Adrenal gland (tissue), 12 donors: ENCODE measurements around the gene SYTL3. TPM values are rescaled to one million over a fixed set of nuclear protein-coding genes. Genes with fewer than 3 reads are reported as not detected.
"Not testable (repeated sequence)": the region's sequence is repeated elsewhere in the genome, so short reads cannot be mapped to it uniquely, and the experiment has no call there.

Source experiments
- DNase-seq, 7 donors: peaks; one replicate each; pipeline ENCODE4 v3.0.0-alpha.2; 2019 to 2020
- H3K27ac ChIP-seq, 5 donors: fragments of 200-600 bp; sonication (generic) in 4 of 5; 1 replicate in 3 of 5; 2 replicates in 2 of 5; pipeline versions ENCODE4 v1.5.1 to v1.8.0; 2016 to 2020; ENCODE audit warnings: mild to moderate bottlenecking in 1 of 5
- H3K27me3 ChIP-seq: fragments of 200-600 bp; 2 replicates; pipeline ENCODE4 v1.8.0; 2021
- H3K36me3 ChIP-seq, 2 donors: fragments of 200-600 bp; replicated peaks in 1 of 2; 1 replicate in 1 of 2; 2 replicates in 1 of 2; pipeline versions ENCODE4 v1.5.1 to v1.8.0; 2018 to 2022
- H3K4me1 ChIP-seq, 2 donors: fragments of 200-600 bp; replicated peaks in 1 of 2; 1 replicate in 1 of 2; 2 replicates in 1 of 2; pipeline versions ENCODE4 v1.5.1 to v1.8.0; 2018 to 2021
- H3K4me3 ChIP-seq, 4 donors: fragments of 200-600 bp; sonication (generic) in 3 of 4; one replicate each; pipeline ENCODE4 v1.5.1; 2016 to 2018
- H3K9me3 ChIP-seq, 3 donors: fragments of 200-600 bp; sonication (generic) in 1 of 3; replicated peaks in 1 of 3; 1 replicate in 2 of 3; 2 replicates in 1 of 3; pipeline versions ENCODE4 v1.5.1 to v1.8.0; 2016 to 2021
- POLR2A ChIP-seq, 2 donors: fragments of 450-650 bp; IDR thresholded peaks; one replicate each; pipeline ENCODE4 v1.6.1; 2017; ENCODE audit warnings: antibody characterized with exemption in 2 of 2, mild to moderate bottlenecking in 2 of 2, moderate library complexity in 1 of 2
- WGBS, 4 donors: extraction: QIAGEN DNeasy Blood & Tissue Kit in 2 of 4; methylation state at CpG; one replicate each; pipeline versions ENCODE4 v1.1.5 to v1.1.7; 2013 to 2017; 5-methylcytosine and 5-hydroxymethylcytosine counted together
- intact Hi-C, 2 donors: fragments of 100-400 bp; cut with DNase I; formaldehyde crosslinking; loops; one replicate each; pipeline versions ENCODE4 v1.14.1 to v1.15.0; 2022 to 2023
- polyA plus RNA-seq, 3 donors: library from polyadenylated mRNA; stranded (reverse); fragments of 200-250 nt in 2 of 3; fragments of 350-450 nt in 1 of 3; fragmentation: Illumina TruSeq in 1 of 3; extraction: RNeasy Lipid Tissue Mini Kit (QIAGEN cat#74804) in 1 of 3; gene quantifications; one replicate each; pipeline ENCODE4 v1.2.3, GENCODE V29; 2013 to 2014
- total RNA-seq, 9 donors: library from RNA; depleted of rRNA in 4 of 9; stranded (reverse); fragments of >200 nt in 4 of 9; fragments of 120-200 nt in 1 of 9; fragmentation: NEBNext Ultra II Directional in 1 of 9; extraction: Animal tissue kit (Norgen Biotek cat#: 25700) in 1 of 9; gene quantifications; one replicate each; pipeline versions ENCODE4 v1.1.0 to v1.2.4, GENCODE V29; 2013 to 2023
- TF ChIP-seq, protein P1 (sequence below), 6 experiments: fragments of 450-650 bp in 4 of 6; fragments of 200-600 bp in 2 of 6; sonication (generic) in 1 of 6; IDR thresholded peaks; 1 replicate in 5 of 6; 2 replicates in 1 of 6; pipeline versions ENCODE4 v1.5.1 to v1.8.0; 2016 to 2021; ENCODE audit warnings: antibody characterized with exemption in 6 of 6, mild to moderate bottlenecking in 2 of 6, moderate library complexity in 1 of 6
- donor health status: healthy with polysubstance abuse.
- donor health status: Bipolar disorder and iron deficiency.
- donor health status: DM: yes; HTN: yes; CAD: no.
- donor health status: DM: no; HTN: no; CAD: no.
- donor health status: DM: no; HTN: no; CAD: no.
- donor health status: DM: yes; HTN: yes; CAD: no.

Gene SYTL3
- total and polyA plus RNA-seq, 12 donors = 0.94 to 3.9 (median 2.1) TPM

DNA sequence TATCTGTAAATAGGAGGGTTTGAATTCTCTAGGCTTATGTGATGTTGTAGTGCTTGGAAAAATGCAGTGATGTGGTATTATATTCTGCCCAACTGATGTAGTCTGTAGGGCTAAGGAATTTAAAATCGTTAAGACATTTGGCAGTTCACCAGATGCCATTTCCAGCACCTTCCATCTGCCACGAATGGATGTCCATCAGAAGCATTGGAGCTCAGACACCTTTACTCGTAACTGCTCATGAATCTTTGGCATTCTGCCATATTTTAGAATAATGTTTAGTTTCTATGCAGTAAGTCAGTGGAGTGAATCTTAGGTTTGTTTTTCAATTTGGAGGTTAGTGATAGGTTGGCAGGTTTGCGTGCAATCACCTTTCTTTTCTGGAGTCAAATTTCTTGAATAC is 2.4 kb upstream of the SYTL3 start:
- intact Hi-C loops = no loop called here
- TF ChIP-seq POLR2A (IDR thresholded peaks at IDR 0.05) = no peak
- TF ChIP-seq, protein P1, sequence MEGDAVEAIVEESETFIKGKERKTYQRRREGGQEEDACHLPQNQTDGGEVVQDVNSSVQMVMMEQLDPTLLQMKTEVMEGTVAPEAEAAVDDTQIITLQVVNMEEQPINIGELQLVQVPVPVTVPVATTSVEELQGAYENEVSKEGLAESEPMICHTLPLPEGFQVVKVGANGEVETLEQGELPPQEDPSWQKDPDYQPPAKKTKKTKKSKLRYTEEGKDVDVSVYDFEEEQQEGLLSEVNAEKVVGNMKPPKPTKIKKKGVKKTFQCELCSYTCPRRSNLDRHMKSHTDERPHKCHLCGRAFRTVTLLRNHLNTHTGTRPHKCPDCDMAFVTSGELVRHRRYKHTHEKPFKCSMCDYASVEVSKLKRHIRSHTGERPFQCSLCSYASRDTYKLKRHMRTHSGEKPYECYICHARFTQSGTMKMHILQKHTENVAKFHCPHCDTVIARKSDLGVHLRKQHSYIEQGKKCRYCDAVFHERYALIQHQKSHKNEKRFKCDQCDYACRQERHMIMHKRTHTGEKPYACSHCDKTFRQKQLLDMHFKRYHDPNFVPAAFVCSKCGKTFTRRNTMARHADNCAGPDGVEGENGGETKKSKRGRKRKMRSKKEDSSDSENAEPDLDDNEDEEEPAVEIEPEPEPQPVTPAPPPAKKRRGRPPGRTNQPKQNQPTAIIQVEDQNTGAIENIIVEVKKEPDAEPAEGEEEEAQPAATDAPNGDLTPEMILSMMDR (IDR thresholded peaks at IDR 0.05) = no peak
- Histone ChIP-seq H3K9me3 (no peaks in the 10 kb centered on the region), H3K4me1 (peaks cover 5 to 13% of the 10 kb centered on the region in 2 donors), H3K4me3 (no peak overlapping the region), H3K36me3 (no peaks in the 10 kb centered on the region), H3K27me3 (no peaks in the 10 kb centered on the region), H3K27ac (no peak overlapping the region)
- WGBS, 4 donors = 63 to 82% (median 71%) methylated on average over 4 of the region's 4 CpGs
- DNase-seq = peak in 3 of 7 donors; percentile 1 to 14 (median 9)

DNA sequence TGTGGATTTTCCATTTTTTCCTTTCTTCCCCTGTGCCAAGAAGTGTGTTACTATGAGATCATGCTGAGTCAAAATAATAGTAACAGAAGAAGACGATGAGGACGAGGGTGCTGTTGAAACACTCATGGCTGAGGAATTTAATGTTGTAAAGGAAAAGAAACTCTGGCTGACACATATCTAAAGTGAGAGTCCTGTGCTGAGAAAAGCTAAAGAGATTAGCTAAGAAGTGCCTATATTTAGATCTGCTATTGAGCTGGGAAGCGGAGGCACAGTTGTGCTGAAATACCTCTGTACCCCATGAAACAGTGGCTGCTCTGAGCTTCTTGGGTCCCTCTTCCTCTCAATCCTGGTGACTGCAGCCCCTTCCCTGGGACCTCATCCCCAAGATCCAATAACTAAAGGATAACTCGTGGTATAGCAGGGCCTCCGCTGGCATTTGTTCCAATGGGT is 1.1 kb upstream of the SYTL3 start:
- Histone ChIP-seq H3K9me3 (no peaks in the 10 kb centered on the region), H3K36me3 (no peaks in the 10 kb centered on the region), H3K27me3 (no peaks in the 10 kb centered on the region), H3K27ac (peak overlapping the region in 1 of 5 donors; percentile 62), H3K4me1 (peaks cover under 1% of the 10 kb centered on the region in 2 donors), H3K4me3 (no peak overlapping the region)
- TF ChIP-seq, protein P1 (IDR thresholded peaks at IDR 0.05) = no peak
- TF ChIP-seq POLR2A (IDR thresholded peaks at IDR 0.05) = no peak
- WGBS, 4 donors = 67 to 76% (median 73%) methylated on average over 5 of the region's 5 CpGs
- intact Hi-C loops = no loop called here
- DNase-seq = peak in 2 of 7 donors; percentile 17 to 25

DNA sequence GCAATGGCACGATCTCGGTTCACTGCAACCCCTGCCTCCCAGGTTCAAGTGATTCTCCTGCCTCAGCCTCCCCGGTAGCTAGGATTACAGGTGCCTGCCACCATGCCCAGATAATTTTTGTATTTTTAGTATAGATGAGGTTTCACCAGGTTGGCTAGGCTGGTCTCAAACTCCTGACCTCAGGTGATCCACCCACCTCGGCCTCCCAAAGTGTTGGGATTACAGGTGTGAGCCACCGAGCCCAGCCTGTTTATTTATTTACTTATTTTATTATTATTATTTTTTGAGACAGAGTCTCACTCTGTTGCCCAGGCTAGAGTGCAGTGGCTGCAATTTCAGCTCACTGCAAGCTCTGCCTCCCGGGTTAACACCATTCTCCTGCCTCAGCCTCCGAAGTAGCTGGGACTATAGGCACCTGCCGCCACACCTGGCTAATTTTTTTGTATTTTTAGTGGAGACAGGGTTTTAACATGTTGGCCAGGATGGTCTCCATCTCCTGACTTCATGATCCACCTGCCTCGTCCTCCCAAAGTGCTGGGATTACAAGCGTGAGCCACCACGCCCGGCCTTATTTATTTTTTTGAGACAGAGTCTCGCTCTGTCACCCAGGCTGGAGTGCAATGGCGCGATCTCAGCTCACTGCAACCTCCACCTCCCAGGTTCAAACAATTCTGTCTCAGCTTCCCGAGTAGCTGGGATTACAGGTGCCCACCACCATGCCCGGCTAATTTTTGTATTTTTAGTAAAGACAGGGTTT is 2.3 kb downstream of the SYTL3 start:
- 84 to 98% (median 90%) methylated on average over 17 of the region's 17 CpGs for WGBS, 4 donors
- H3K36me3 ChIP-seq, H3K27me3 ChIP-seq, intact Hi-C loops, H3K27ac ChIP-seq, H3K4me3 ChIP-seq, H3K9me3 ChIP-seq: not testable (repeated sequence)
- peak in 3 of 7 donors; percentile 2 to 36 (median 9) for DNase-seq
- H3K4me1 ChIP-seq = peaks cover 0 to 20% of the 10 kb centered on the region in 2 donors

DNA sequence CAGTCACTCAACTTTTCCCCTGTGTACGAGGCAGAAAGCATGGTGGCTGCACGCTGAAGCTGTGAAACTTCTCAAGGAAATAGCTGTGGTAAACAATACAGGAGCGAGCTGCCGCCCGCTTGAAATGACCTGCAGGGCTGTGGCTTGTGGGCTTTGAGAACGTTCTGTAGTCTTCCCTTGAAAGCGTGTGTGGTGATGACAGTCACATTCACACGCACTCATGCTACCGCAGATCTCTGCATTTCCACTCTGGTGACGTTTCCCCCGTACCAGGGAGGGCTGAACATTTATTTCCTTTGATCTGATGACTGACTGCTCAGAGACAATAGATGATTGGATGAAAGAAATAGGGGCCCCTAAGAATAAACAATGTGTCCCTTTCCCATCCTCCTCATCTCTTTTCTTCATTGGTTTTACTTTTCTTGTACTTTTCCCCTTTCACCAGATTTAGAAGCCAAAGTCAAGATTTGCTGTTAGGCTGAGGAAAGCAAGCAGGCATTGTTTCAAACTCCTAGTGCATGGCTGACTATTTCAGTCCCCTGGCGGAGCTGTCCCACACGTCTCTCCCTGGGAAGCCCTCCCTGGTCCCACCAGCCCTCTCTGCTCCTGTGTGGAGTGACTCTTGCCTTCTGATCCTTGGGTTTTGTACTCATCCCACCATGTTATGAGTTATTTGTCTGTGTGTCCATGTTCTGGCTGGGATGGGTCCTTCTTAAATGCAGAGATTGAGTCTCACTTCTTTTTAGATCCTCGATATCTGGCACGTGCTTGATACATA is 3.9 kb downstream of the SYTL3 start:
- no peak overlapping the region for H3K4me3 ChIP-seq
- no peaks in the 10 kb centered on the region for H3K9me3 ChIP-seq
- H3K4me1 ChIP-seq = peaks cover 0 to 20% of the 10 kb centered on the region in 2 donors
- H3K27ac ChIP-seq = peak overlapping the region in 4 of 5 donors; percentile 47 to 85 (median 66)
- no peaks in the 10 kb centered on the region for H3K27me3 ChIP-seq
- intact Hi-C loops = no loop called here
- peak in 3 of 7 donors; percentile 31 to 71 (median 32) for DNase-seq
- H3K36me3 ChIP-seq = no peaks in the 10 kb centered on the region
- 71 to 88% (median 79%) methylated on average over 14 to 15 of the region's 15 CpGs for WGBS, 4 donors
- TF ChIP-seq POLR2A (IDR thresholded peaks at IDR 0.05) = no peak

DNA sequence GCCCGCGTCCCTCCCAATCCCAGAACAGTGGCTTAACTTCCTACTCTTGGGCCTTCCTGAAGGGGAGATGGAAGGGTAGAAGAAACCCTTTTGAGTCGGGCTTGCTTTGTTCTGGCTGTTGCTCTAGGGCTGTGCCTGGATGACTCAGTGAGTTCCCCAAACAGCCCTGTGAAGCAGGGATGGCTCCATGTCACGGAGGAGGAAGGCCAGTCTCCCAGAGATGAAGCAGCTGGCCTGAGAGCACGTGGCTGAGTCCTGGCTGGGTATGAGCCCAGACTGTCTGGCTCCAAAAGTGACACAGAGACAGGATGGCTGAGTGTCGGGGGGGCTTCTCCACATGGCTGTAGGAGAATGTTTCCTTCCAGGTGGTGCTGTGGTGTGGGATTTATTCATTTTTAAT is 4.6 kb downstream of the SYTL3 start:
- WGBS, 4 donors = 7 to 36% (median 34%) methylated on average over 3 to 6 of the region's 6 CpGs
- H3K27me3 ChIP-seq = no peaks in the 10 kb centered on the region
- no peak overlapping the region for H3K4me3 ChIP-seq
- intact Hi-C loops = no loop called here
- peaks cover 0 to 20% of the 10 kb centered on the region in 2 donors for H3K4me1 ChIP-seq
- TF ChIP-seq, protein P1 (IDR thresholded peaks at IDR 0.05) = no peak
- no peak for TF ChIP-seq POLR2A (IDR thresholded peaks at IDR 0.05)
- peak overlapping the region in 4 of 5 donors; percentile 47 to 85 (median 66) for H3K27ac ChIP-seq
- DNase-seq = peak; percentile 77 to 94 (median 91)
- no peaks in the 10 kb centered on the region for H3K36me3 ChIP-seq
- H3K9me3 ChIP-seq = no peaks in the 10 kb centered on the region
